Measurements from ENCODE around the gene MBOAT7. TPM values are rescaled to one million over a fixed set of nuclear protein-coding genes. Genes with fewer than 3 reads are reported as not detected.

MBOAT7 gene
- polyA plus RNA-seq, 2 of the 4 experiments (the other 2 are of a cell fraction): 42.1 to 142 TPM

GRCh38 chr19:54178581-54179261, 10.7 kb downstream of the MBOAT7 start:
- Histone ChIP-seq H3K27ac (no peak overlapping the region), H3K4me3 (no peak overlapping the region), H3K9me3 (no peaks in the 10 kb centered on the region), H3K4me1 (no peaks in the 10 kb centered on the region), H3K4me2 (no peak overlapping the region)
- 83% methylated on average over 23 of the region's 23 CpGs for WGBS (ENCODE audit: missing lambda C conversion rate)
- FAIRE-seq (no peak), ATAC-seq (peak; percentile 67 to 79), DNase-seq (ENCODE audit: low read depth in 1 of 2, low spot score in 1 of 2) (no peak)
- POLR2A ChIA-PET: interaction anchor here (3.3 kb wide), 1 partner anchor 11 kb away, joined by 19 read pairs; the partner anchor contains the start of genes MBOAT7 and TSEN34
- no peak for TF ChIP-seq HOXA7 (CRISPR knock-in tag; IDR thresholded peaks at IDR 0.05)
- TF ChIP-seq KDM1A (IDR thresholded peaks at IDR 0.05; ENCODE audit: low read depth): no peak
- TF ChIP-seq MAZ (IDR thresholded peaks at IDR 0.05; ENCODE audit: borderline replicate concordance, low read depth, low read length): no peak
- no peak for TF ChIP-seq USF2 (IDR thresholded peaks at IDR 0.05)
- no peak for TF ChIP-seq ESRRA (IDR thresholded peaks at IDR 0.05; ENCODE audit: borderline replicate concordance, low read length)
- no peak for TF ChIP-seq NPAS2 (CRISPR knock-in tag; IDR thresholded peaks at IDR 0.05; ENCODE audit: borderline replicate concordance)
- TF ChIP-seq JUNB (IDR thresholded peaks at IDR 0.05): no peak
- no peak for TF ChIP-seq HDAC2 (IDR thresholded peaks at IDR 0.05)
- TF ChIP-seq ZSCAN20 (CRISPR knock-in tag; IDR thresholded peaks at IDR 0.05): no peak
- CTCF ChIA-PET: interaction anchor here (0.7 to 17.2 kb wide), 7 partner anchors 7 to 212 kb away, joined by 3 to 295 read pairs (median 4); partner anchors contain the start of genes MBOAT7 and TMC4

- POLR2A ChIA-PET: interaction anchor here (0.6 to 1.9 kb wide), 2 partner anchors 15 kb away, joined by 4 to 5 read pairs; partner anchors contain the start of genes LENG1 and MBOAT7
Measured at GRCh38 chr19:54173951-54174834, 15.2 kb downstream of the MBOAT7 start.

More at GRCh38 chr19:54173951-54174834, 15.2 kb downstream of the MBOAT7 start:
- ATAC-seq: peak; percentile 9 to 12; a peak in 3 of 6 replicates
- peaks cover 8% of the 10 kb centered on the region; the same call in 2 of the 3 replicates for H3K4me1 ChIP-seq
- no peak for FAIRE-seq
- no peaks in the 10 kb centered on the region for H3K9me3 ChIP-seq
- no peak overlapping the region for H3K4me2 ChIP-seq
- CTCF ChIA-PET: interaction anchor here (0.6 to 12.1 kb wide), 4 partner anchors 10 to 258 kb away, joined by 3 to 295 read pairs (median 5); partner anchors contain the start of genes MBOAT7 and TSEN34
- H3K27ac ChIP-seq: no peak overlapping the region
- no peak for DNase-seq (ENCODE audit: low read depth in 1 of 2, low spot score in 1 of 2)
- 91% methylated on average over 19 of the region's 25 CpGs for WGBS (ENCODE audit: missing lambda C conversion rate)
- TF ChIP-seq POLR2AphosphoS2 (conservative IDR thresholded peaks at IDR 0.05; ENCODE audit: low read length): no peak
- no peak for TF ChIP-seq PBX3 (IDR thresholded peaks at IDR 0.05)
- no peak for TF ChIP-seq PHF8 (IDR thresholded peaks at IDR 0.05; ENCODE audit: borderline replicate concordance, low read depth)
- TF ChIP-seq EHMT2 (IDR thresholded peaks at IDR 0.05; ENCODE audit: low read depth): no peak
- no peak for TF ChIP-seq CEBPB (IDR thresholded peaks at IDR 0.05)
- TF ChIP-seq MAZ (IDR thresholded peaks at IDR 0.05; ENCODE audit: borderline replicate concordance, low read depth, low read length): no peak
- TF ChIP-seq HEYL (CRISPR knock-in tag; IDR thresholded peaks at IDR 0.05): no peak
- TF ChIP-seq KDM5A (IDR thresholded peaks at IDR 0.05): no peak
- no peak for TF ChIP-seq GATA3 (IDR thresholded peaks at IDR 0.05; ENCODE audit: borderline replicate concordance)
- no peak for TF ChIP-seq HMGXB4 (CRISPR knock-in tag; IDR thresholded peaks at IDR 0.05; ENCODE audit: borderline replicate concordance)
- TF ChIP-seq CBX2 (IDR thresholded peaks at IDR 0.05; ENCODE audit: borderline replicate concordance, low read depth): no peak
- no peak for TF ChIP-seq E2F6 (IDR thresholded peaks at IDR 0.05; ENCODE audit: borderline replicate concordance, low read depth)
- no peak for TF ChIP-seq RARB (CRISPR knock-in tag; IDR thresholded peaks at IDR 0.05)
- H3K4me3 ChIP-seq: no peak overlapping the region

All from A549 (cell line).